LNCaP clone FGC (cell line): ENCODE results near the gene SUCO.

Experiments
- DNase-seq: peaks from one replicate; pipeline ENCODE4 v3.0.0-alpha.2; 2011; ENCODE audit warnings: low read depth
- H3K4me3 ChIP-seq: 2 replicates; pipeline ENCODE4 v1.5.1; 2011; ENCODE audit warnings: mild to moderate bottlenecking, low read depth, low read length, control low read depth
- TF ChIP-seq, protein P1 (sequence below): IDR thresholded peaks from 2 replicates; pipeline ENCODE4 v1.5.1; 2012; ENCODE audit warnings: mild to moderate bottlenecking; ENCODE audit not compliant: control insufficient read depth, insufficient read depth; ENCODE audit errors: extremely low read depth

SUCO gene

DNA sequence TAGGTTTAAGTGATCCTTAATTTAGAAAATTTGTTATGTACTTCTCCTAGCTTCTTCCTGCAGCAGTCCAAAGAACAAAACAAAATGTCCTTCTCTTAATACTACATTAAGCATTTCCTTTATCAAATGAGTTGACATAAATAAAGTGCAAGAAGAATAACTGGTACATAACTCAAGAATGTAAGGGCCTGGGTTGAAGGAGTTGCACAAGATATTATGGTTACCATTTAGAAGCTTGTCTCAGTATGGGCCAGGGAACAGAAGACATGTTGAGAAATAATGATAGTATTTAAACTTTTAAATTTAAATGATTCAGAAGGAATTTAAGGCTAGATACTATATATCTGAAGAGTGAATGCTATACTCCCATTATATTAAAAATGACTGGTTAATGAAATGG, 23.5 kb downstream of the SUCO start:
- no peak for DNase-seq
- H3K4me3 ChIP-seq, result no peak overlapping the region
- TF ChIP-seq, protein P1, sequence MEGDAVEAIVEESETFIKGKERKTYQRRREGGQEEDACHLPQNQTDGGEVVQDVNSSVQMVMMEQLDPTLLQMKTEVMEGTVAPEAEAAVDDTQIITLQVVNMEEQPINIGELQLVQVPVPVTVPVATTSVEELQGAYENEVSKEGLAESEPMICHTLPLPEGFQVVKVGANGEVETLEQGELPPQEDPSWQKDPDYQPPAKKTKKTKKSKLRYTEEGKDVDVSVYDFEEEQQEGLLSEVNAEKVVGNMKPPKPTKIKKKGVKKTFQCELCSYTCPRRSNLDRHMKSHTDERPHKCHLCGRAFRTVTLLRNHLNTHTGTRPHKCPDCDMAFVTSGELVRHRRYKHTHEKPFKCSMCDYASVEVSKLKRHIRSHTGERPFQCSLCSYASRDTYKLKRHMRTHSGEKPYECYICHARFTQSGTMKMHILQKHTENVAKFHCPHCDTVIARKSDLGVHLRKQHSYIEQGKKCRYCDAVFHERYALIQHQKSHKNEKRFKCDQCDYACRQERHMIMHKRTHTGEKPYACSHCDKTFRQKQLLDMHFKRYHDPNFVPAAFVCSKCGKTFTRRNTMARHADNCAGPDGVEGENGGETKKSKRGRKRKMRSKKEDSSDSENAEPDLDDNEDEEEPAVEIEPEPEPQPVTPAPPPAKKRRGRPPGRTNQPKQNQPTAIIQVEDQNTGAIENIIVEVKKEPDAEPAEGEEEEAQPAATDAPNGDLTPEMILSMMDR, result no peak

DNA sequence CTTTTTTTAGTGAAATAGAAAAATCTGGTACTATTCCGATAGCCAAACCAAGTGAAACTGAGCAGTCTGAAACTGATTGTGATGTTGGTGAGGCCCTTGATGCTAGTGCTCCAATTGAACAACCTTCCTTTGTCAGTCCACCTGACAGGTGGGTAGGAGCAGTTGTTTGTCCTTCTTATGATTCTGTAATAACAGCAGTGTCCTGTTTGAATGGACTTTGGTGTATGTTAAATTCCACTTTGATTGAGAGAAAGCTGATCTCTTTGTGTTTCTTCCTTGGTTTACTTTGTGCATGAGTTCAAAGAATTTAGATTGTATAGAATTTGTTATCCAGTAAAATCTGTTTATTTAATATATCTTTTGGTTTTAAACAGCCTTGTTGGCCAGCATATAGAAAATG, 24.3 kb downstream of the SUCO start:
- TF ChIP-seq, protein P1, result no peak
- DNase-seq, result no peak
- H3K4me3 ChIP-seq, result no peak overlapping the region

DNA sequence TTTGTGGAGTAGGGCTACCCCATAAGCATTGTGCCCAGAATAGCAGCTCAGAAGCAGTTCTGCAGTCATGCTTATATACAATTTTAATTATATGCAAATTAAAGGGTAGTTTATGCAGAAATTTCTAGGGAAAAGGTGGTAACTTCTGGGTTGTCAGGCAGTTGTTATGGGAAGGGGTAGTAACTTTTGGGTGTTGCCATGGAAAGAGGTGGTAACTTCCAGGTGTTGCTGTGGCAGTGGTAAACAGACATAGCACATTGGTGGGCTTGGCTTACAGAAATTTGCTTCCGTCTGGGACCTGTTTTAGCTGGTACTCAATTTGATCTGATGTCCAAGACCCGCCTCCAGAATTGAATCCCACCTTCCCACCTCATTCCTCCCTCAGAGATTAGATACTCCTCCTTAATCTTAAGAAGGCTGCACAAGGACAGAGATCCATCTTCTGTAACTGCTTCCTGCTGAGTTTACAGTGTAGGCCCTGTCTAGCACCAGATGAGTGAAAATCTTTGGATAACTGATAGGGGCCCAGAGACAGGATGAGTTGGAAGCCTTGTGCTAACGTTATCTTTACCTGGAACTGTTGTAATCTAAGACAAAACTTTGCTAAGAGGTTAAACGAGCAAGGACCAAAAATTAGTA, 26.7 kb downstream of the SUCO start:
- DNase-seq, result no peak
- TF ChIP-seq, protein P1, result no peak
- H3K4me3 ChIP-seq, result no peak overlapping the region

DNA sequence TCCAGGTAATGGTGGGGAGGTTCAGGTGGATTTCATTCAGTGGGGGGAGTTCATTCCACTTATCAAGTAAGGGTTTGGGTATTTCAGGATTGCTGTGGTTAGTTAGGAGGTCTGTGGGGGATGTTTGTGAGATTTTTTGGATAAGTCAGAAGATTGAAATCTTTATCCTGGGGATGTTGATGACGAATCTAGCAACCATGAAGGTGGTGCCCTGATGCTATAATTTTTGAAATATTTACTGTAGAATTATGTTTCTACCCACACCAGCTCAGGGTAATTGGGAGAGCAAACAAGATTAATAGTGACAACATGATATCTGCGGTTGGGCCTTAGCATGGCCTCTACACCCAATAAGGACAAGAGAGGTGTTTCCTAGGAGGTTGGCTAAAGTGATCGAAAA, 28.3 kb downstream of the SUCO start:
- TF ChIP-seq, protein P1, result no peak
- no peak overlapping the region for H3K4me3 ChIP-seq
- no peak for DNase-seq

DNA sequence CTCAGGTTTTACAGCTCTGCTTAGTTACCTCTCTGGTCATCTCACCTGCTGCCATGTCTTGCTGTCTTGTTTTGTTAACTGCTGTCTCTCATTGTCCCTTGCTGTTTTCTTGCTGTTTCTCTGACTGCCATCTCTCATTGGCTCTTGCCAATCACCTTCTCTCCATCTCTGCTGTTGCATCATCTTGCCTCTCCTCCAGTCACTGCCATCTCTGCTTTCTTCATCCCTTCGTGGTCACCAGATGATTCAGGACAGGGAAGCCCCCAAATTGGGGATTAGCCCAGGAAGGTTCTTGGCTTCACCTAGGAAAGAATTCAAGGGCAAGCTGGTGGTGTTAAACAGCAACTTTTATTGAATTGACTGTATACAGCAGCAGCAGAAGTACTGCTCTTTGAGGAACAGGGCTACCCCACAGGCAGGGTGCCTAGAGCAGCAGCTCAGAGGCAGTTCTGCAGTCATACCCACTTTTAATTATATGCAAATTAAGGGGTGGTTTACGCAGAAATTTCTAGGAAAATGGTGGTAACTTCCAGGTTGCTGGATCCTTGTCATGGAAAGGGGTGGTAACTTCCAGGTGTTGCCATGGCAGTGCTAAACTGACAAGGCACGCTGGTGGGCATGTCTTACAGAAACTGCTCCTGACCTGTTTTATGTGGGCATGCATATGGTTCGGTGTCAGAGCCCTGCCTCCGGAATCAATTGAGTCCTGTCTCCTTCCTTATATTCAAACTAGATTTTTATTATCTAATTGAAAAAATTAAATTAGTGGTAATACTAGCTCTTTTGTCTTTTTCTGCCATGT, 33.4 kb downstream of the SUCO start:
- no peak overlapping the region for H3K4me3 ChIP-seq
- no peak for DNase-seq
- TF ChIP-seq, protein P1, result no peak

DNA sequence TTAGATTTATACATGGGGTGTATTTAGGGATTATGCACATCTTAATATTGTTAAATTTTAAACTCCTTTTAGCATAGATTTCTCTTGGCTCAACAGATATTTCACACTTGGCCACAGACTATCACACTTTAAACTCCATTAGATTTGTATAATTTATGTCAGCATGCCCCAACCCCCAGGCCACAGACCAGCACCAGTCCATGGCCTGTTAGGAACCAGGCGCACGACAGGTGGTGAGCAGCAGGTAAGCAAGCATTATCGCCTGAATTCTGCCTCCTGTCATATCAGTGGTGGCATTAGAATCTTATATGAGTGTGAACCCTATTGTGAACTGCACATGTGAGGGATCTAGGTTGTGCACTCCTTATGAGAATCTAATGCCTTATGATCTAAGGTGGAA, 34.8 kb downstream of the SUCO start:
- DNase-seq, result no peak
- no peak overlapping the region for H3K4me3 ChIP-seq
- TF ChIP-seq, protein P1, result no peak

DNA sequence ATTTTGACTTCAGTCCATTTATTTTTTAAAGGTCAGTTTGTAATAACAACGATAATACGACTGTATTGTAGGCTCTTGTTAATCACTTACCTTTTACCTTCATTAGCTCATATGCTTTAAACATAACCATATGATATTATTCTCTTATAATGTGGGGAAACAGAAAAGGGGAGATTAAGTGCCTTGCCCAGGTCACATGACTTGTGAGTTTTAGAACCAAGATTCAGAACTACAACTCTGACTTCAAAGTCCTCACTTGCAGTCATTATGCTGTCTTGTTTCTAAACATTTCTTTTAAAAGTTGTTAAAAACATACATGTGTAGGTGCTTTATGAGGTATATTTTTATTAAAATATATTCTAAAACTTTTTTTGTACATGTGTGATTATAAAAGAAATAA, 41.1 kb downstream of the SUCO start:
- TF ChIP-seq, protein P1, result no peak
- no peak overlapping the region for H3K4me3 ChIP-seq
- DNase-seq, result no peak
